AG09309 (cell line): Measurements from ENCODE around the gene TMEM94.
"Not testable (repeated sequence)": the region's sequence is repeated elsewhere in the genome, so short reads cannot be mapped to it uniquely, and the experiment has no call there.

ENCODE experiments used
- DNase-seq: peaks from one replicate; pipeline ENCODE4 v3.0.0-alpha.2; 2010; ENCODE audit warnings: low read depth
- H3K4me3 ChIP-seq: 2 replicates; pipeline ENCODE4 v1.5.1; 2011; ENCODE audit warnings: mild to moderate bottlenecking, low read depth, low read length, moderate library complexity; ENCODE audit not compliant: control insufficient read depth
- TF ChIP-seq, protein P1 (sequence below): IDR thresholded peaks from 2 replicates; pipeline ENCODE4 v1.5.1; 2011; ENCODE audit warnings: mild to moderate bottlenecking, low read depth, low read length, inconsistent platforms; ENCODE audit not compliant: insufficient read depth, control insufficient read depth; ENCODE audit errors: missing control alignments

TMEM94 gene

DNA sequence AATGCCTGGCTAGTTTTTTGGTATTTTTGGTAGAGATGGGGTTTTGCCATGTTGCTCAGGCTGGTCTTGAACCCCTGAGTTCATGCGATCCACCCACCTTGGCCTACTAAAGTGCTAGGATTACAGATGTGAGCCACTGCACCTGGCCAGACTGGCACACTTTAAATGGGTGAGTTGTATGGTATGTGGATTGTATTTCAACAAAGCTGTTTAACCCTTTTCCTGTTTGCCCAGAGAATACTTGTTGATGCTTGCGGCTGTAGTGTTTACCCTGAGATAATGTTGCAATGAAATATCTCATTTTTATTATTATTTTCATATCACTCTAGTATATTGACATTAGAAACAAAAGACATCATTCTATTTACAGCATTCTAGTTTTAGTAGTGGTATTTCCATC, 17.1 kb upstream of the TMEM94 start:
- no peak for DNase-seq
- TF ChIP-seq, protein P1, sequence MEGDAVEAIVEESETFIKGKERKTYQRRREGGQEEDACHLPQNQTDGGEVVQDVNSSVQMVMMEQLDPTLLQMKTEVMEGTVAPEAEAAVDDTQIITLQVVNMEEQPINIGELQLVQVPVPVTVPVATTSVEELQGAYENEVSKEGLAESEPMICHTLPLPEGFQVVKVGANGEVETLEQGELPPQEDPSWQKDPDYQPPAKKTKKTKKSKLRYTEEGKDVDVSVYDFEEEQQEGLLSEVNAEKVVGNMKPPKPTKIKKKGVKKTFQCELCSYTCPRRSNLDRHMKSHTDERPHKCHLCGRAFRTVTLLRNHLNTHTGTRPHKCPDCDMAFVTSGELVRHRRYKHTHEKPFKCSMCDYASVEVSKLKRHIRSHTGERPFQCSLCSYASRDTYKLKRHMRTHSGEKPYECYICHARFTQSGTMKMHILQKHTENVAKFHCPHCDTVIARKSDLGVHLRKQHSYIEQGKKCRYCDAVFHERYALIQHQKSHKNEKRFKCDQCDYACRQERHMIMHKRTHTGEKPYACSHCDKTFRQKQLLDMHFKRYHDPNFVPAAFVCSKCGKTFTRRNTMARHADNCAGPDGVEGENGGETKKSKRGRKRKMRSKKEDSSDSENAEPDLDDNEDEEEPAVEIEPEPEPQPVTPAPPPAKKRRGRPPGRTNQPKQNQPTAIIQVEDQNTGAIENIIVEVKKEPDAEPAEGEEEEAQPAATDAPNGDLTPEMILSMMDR = no peak

DNA sequence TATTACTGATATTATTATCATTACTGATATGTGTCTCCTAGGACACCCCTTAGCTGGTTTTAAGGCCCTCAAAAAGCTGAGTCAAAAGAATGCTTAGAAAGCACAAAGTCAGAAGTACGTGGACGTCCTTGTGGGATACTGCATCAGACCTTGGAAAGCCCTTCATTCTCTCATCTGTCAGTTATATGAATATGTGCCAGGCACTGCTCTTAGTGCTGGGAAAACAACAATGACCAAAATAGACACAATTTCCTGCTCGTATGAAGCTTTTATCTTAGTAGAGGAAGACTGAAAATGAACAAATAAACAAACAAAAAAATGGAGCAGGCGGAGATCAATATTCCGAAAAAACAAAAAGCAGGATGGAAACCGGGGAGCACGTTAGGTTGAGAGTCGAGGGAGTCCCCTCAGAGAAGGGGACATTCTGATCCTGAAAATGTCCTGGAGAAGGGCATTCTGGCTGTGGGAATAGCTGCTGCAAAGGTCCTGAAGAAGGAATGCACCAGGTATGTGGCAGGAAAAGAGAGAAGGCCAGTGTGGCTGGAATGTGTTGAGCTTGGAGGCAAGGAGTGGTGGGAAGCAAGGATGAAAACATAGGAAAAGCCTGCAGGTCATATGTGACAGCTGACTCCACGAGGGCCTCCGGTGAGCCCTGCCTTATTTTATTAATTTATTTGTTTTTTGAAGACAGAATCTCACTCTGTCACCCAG, 15.5 kb upstream of the TMEM94 start:
- H3K4me3 ChIP-seq = no peak overlapping the region
- TF ChIP-seq, protein P1 = no peak
- no peak for DNase-seq

More for the DNA sequence above, 17.1 kb upstream of the TMEM94 start:
- no peak overlapping the region for H3K4me3 ChIP-seq

DNA sequence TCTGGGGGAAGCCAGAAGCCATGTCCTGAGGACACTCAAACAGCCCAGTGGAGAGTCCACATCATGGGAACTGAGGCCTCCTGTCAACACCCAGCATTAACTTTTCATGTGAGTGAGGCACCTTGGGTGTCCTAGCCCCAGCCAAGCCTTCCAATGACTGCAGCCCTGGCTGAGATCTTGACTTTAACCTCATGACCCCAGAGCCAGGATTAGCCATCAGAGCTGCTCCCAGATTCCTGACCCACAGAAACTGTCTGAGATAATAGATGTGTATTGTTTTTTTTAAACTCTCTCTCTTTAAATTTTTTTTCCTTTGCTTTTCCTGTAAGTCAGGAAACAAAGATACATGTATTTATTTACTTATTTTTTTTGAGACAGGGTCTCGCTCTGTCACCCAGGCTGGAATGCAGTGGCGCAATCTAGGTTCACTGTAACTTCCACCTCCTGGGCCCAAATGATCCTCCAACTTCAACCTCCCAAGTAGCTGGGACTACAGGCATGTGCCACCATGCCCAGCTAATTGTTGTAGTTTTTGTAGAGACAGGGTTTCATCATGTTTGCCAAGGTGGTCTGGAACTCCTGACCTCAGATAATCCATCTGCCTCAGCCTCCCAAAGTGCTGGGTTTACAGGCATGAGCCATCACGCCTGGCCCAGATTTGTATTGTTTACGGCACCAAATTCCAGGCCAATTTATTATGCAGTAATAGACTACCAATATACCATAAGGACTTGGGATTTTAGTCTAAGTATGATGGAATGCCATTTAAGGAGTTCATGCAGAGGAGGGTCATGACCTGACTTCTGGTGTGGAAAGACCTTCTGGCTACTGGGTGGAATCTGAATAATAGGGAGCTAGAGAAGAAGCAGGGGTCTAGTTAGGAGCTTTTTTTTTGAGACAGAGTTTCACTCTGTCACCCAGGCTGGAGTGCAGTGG, 14.0 kb upstream of the TMEM94 start:
- no peak for DNase-seq
- TF ChIP-seq, protein P1 = no peak
- no peak overlapping the region for H3K4me3 ChIP-seq

DNA sequence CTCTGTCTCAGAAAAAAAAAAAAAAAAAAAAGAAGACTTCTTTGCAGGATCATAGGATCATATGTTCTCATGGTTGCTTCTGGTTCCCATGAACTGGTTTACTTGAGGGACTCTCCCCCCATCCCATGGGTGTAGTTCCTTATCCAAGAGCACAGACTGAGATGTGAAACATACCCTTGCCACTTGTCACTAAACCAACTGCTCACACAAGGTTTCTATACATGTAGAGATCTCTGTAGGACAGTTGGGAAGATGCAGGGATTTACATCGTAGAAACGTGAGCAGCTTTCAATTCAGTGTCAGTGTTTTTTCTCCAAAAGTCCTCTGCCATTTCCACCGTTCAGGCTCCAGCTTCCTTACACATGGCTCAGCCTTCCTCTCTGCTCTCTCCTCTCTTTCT, 11.1 kb upstream of the TMEM94 start:
- no peak for DNase-seq

DNA sequence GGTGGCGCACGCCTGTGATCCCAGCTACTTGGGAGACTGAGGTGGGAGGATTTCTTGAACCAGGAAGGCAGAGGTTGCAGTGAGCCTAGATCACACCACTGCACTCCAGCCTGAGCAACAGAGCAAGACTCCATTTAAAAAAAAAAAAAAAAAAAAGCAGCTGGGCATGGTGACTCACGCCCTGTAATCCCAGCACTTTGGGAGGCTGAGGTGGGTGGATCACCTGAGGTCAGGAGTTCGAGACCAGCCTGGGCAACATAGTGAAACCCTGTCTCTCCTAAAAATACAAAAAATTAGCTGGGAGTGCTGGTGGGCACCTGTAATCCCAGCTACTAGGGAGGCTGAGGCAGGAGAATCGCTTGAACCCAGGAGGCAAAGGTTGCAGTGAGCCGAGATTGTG, 10.5 kb upstream of the TMEM94 start:
- H3K4me3 ChIP-seq, DNase-seq: not testable (repeated sequence)

More for the DNA sequence above, 11.1 kb upstream of the TMEM94 start:
- TF ChIP-seq, protein P1 = no peak
- no peak overlapping the region for H3K4me3 ChIP-seq

DNA sequence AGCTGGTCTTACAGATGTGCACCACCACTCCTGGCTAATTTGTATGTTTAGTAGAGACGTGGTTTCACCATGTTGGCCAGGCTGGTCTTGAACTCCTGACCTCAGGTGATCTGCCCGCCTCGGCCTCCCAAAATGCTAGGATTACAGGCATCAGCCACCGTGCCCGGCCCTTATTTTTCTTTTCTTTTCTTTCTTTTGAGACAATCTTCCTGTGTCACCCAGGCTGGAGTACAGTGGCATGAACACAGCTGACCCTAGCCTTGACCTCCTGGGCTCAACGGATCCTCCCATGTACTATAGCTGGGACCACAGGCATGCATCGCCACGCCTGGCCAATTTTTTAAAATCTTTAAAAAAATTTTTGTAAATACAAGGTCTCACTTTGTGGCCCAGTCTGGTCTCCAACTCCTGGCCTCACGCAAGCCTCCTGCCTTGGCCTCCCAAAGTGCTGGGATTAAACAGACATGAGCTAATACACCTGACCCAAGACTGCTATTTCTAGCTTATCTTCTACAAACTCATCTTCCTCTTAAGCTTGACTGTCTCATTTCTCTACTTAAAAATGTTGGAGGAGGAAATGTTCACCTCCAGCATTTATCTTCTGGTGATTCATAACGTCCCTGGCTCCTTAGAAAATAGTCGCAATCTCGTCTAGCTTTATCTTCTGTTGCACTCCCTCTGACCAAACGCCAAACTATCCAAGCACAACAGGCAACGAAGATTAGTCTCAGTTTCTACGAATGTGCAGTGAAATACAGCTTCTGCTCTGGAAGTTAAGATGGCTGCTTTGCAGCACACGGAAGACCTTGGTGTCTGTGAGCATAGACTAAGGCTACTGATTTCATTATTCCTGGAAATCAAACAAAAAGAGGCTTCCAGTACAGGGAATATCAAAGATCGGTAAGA, 8.2 kb upstream of the TMEM94 start:
- H3K4me3 ChIP-seq = no peak overlapping the region
- TF ChIP-seq, protein P1 = no peak
- no peak for DNase-seq
